H9 (cell line): Measurements from ENCODE around the gene CALML5. TPM values are rescaled to one million over a fixed set of nuclear protein-coding genes. Genes with fewer than 3 reads are reported as not detected.

Experiments used
- DNase-seq: peaks from one replicate; pipeline ENCODE4 v3.0.0-alpha.2; 2017
- H2AFZ ChIP-seq: one replicate; pipeline ENCODE4 v1.6.1; 2013; ENCODE audit warnings: mild to moderate bottlenecking, low read length, control low read depth, moderate library complexity
- H2AK5ac ChIP-seq: 2 replicates; pipeline ENCODE4 v1.6.1; 2013; ENCODE audit warnings: low read length, control low read depth, mixed read lengths; ENCODE audit not compliant: insufficient read length
- H2BK120ac ChIP-seq: one replicate; pipeline ENCODE4 v1.6.1; 2013; ENCODE audit warnings: low read depth, mild to moderate bottlenecking, low read length, control low read depth, inconsistent platforms; ENCODE audit not compliant: poor library complexity, severe bottlenecking
- H2BK12ac ChIP-seq: 2 replicates; pipeline ENCODE4 v1.6.1; 2013; ENCODE audit warnings: low read length, control low read depth, mixed read lengths, low read depth; ENCODE audit not compliant: insufficient read length
- H2BK15ac ChIP-seq: 2 replicates; pipeline ENCODE4 v1.6.1; 2013; ENCODE audit warnings: low read depth, low read length, control low read depth
- H2BK20ac ChIP-seq: one replicate; pipeline ENCODE4 v1.6.1; 2013; ENCODE audit warnings: low read depth, mild to moderate bottlenecking, low read length, control low read depth, inconsistent platforms; ENCODE audit not compliant: poor library complexity, severe bottlenecking
- H2BK5ac ChIP-seq: 2 replicates; pipeline ENCODE4 v1.6.1; 2013; ENCODE audit warnings: low read length, control low read depth, mixed read lengths; ENCODE audit not compliant: insufficient read length
- H3K14ac ChIP-seq: 2 replicates; pipeline ENCODE4 v1.6.1; 2013; ENCODE audit warnings: low read length, control low read depth; ENCODE audit not compliant: insufficient read depth
- H3K18ac ChIP-seq: 2 replicates; pipeline ENCODE4 v1.6.1; 2013; ENCODE audit warnings: low read depth, mild to moderate bottlenecking, mixed read lengths, low read length, control low read depth; ENCODE audit not compliant: insufficient read length
- H3K23ac ChIP-seq: 2 replicates; pipeline ENCODE4 v1.6.1; 2013; ENCODE audit warnings: low read length, control low read depth, mixed read lengths, low read depth; ENCODE audit not compliant: insufficient read length
- H3K23me2 ChIP-seq: 2 replicates; pipeline ENCODE4 v1.6.1; 2013; ENCODE audit warnings: low read depth, mild to moderate bottlenecking, mixed read lengths, low read length, control low read depth; ENCODE audit not compliant: insufficient read length, poor library complexity, severe bottlenecking
- H3K27ac ChIP-seq: 2 replicates; pipeline ENCODE4 v1.5.1; 2013; ENCODE audit warnings: low read length, control low read depth, mixed read lengths, low read depth; ENCODE audit not compliant: insufficient read length
- H3K27me3 ChIP-seq: 2 replicates; pipeline ENCODE4 v1.6.1; 2013; ENCODE audit warnings: low read length, control low read depth, inconsistent platforms; ENCODE audit not compliant: insufficient read depth
- H3K4ac ChIP-seq: 2 replicates; pipeline ENCODE4 v1.6.1; 2013; ENCODE audit warnings: low read depth, mild to moderate bottlenecking, control low read depth, inconsistent platforms, low read length, moderate library complexity
- H3K4me1 ChIP-seq: 2 replicates; pipeline ENCODE4 v1.6.1; 2013; ENCODE audit warnings: low read length, control low read depth, inconsistent platforms; ENCODE audit not compliant: insufficient read depth
- H3K4me2 ChIP-seq: 2 replicates; pipeline ENCODE4 v1.6.1; 2013; ENCODE audit warnings: low read length, control low read depth, mixed read lengths; ENCODE audit not compliant: insufficient read length, insufficient read depth
- H3K56ac ChIP-seq: 2 replicates; pipeline ENCODE4 v1.6.1; 2013; ENCODE audit warnings: low read depth, mild to moderate bottlenecking, mixed read lengths, low read length, control low read depth; ENCODE audit not compliant: insufficient read length
- H3K79me1 ChIP-seq: 2 replicates; pipeline ENCODE4 v1.6.1; 2013; ENCODE audit warnings: low read depth, mild to moderate bottlenecking, moderate library complexity, low read length, control low read depth, inconsistent platforms; ENCODE audit not compliant: insufficient read depth, poor library complexity, severe bottlenecking
- H3K79me2 ChIP-seq: 2 replicates; pipeline ENCODE4 v1.6.1; 2013; ENCODE audit warnings: low read length, control low read depth, inconsistent platforms; ENCODE audit not compliant: insufficient read depth
- H3K9ac ChIP-seq: 2 replicates; pipeline ENCODE4 v1.6.1; 2013; ENCODE audit warnings: low read length, control low read depth, mixed read lengths; ENCODE audit not compliant: insufficient read length; ENCODE audit errors: extremely low read depth
- H3K9me3 ChIP-seq: one replicate; pipeline ENCODE4 v1.6.1; 2013; ENCODE audit warnings: low read depth, low read length, inconsistent platforms; ENCODE audit not compliant: control insufficient read depth
- H3T11ph ChIP-seq: one replicate; pipeline ENCODE4 v1.6.1; 2013; ENCODE audit warnings: mild to moderate bottlenecking, low read length, control low read depth, inconsistent platforms
- H4K20me1 ChIP-seq: one replicate; pipeline ENCODE4 v1.6.1; 2013; ENCODE audit not compliant: control insufficient read depth, insufficient read length, insufficient read depth
- H4K5ac ChIP-seq: 2 replicates; pipeline ENCODE4 v1.6.1; 2013; ENCODE audit warnings: low read depth, mild to moderate bottlenecking, mixed read lengths, low read length, control low read depth; ENCODE audit not compliant: insufficient read length
- H4K8ac ChIP-seq: replicated peaks from 2 replicates; pipeline ENCODE4 v1.6.1; 2013; ENCODE audit warnings: low read length, control low read depth, mixed read lengths, low read depth; ENCODE audit not compliant: insufficient read length
- H4K91ac ChIP-seq: 2 replicates; pipeline ENCODE4 v1.6.1; 2013; ENCODE audit warnings: low read depth, mild to moderate bottlenecking, moderate library complexity, mixed read lengths, low read length, control low read depth; ENCODE audit not compliant: insufficient read length
- H3K27ac Mint-ChIP-seq, 3 experiments: 2 replicates in 2 of 3; 3 replicates in 1 of 3; pipeline ENCODE4 v1.8.0; 2020 to 2021; ENCODE audit warnings: mixed read lengths in 3 of 3, mild to moderate bottlenecking in 1 of 3, moderate library complexity in 1 of 3
- H3K27me3 Mint-ChIP-seq: 2 replicates; pipeline ENCODE4 v1.8.0; 2021; ENCODE audit warnings: low read depth, mild to moderate bottlenecking, moderate library complexity, mixed read lengths
- H3K36me3 Mint-ChIP-seq, 3 experiments: 2 replicates in 2 of 3; 3 replicates in 1 of 3; pipeline ENCODE4 v1.8.0; 2020 to 2021; ENCODE audit warnings: low read depth in 3 of 3, mixed read lengths in 3 of 3; ENCODE audit not compliant: insufficient read depth in 1 of 3
- H3K4me1 Mint-ChIP-seq, 2 experiments: 2 replicates each; pipeline ENCODE4 v1.8.0; 2020; ENCODE audit warnings: mixed read lengths in 2 of 2
- H3K4me3 Mint-ChIP-seq, 2 experiments: 2 replicates in 1 of 2; 3 replicates in 1 of 2; pipeline ENCODE4 v1.8.0; 2020 to 2021; ENCODE audit warnings: mild to moderate bottlenecking in 2 of 2, mixed read lengths in 2 of 2, moderate library complexity in 1 of 2
- H3K9me3 Mint-ChIP-seq, 2 experiments: 2 replicates in 1 of 2; 3 replicates in 1 of 2; pipeline ENCODE4 v1.8.0; 2020; ENCODE audit warnings: mild to moderate bottlenecking in 2 of 2, mixed read lengths in 2 of 2, moderate library complexity in 1 of 2
- CTCF ChIP-seq: fragments of 200-600 bp; sonication (generic); conservative IDR thresholded peaks from 3 replicates; pipeline ENCODE4 v1.8.0; 2021; ENCODE audit warnings: antibody characterized with exemption, mild to moderate bottlenecking
- WGBS: extraction: QIAGEN DNeasy Blood & Tissue Kit; methylation state at CpG from one replicate; pipeline ENCODE4 v1.1.7; 2013; ENCODE audit warnings: missing lambda C conversion rate, low lambda C conversion rate, mixed read lengths; ENCODE audit not compliant: insufficient read length; ENCODE audit errors: extremely low coverage; 5-methylcytosine and 5-hydroxymethylcytosine counted together
- total RNA-seq: library from RNA; stranded (reverse); gene quantifications from 2 replicates; pipeline ENCODE4 v1.2.1, GENCODE V29; 2021

The CALML5 gene
- total RNA-seq, 1 experiment from 2014 or later = not detected

GRCh38 chr10:5512881-5513612 lies 13.7 kb upstream of the CALML5 start:
- Histone ChIP-seq H3K4ac (no peak overlapping the region), H3K4me1 (no peaks in the 10 kb centered on the region), H3K23me2 (no peaks in the 10 kb centered on the region), H3K23ac (no peak overlapping the region), H3K9ac (no peak overlapping the region), H2BK20ac (no peak overlapping the region), H4K91ac (no peak overlapping the region), H3T11ph (no peak overlapping the region), H2AK5ac (no peak overlapping the region), H3K14ac (no peak overlapping the region; the same call in 1 of the 2 replicates), H2AFZ (no peak overlapping the region), H3K4me2 (no peak overlapping the region), H3K79me2 (no peaks in the 10 kb centered on the region), H2BK15ac (no peak overlapping the region), H3K27me3 (no peaks in the 10 kb centered on the region), H2BK120ac (no peak overlapping the region), H4K5ac (no peak overlapping the region), H2BK12ac (no peak overlapping the region), H3K9me3 (no peaks in the 10 kb centered on the region), H3K27ac (no peak overlapping the region), H4K20me1 (no peaks in the 10 kb centered on the region), H3K18ac (no peak overlapping the region), H4K8ac (no peak overlapping the region), H3K56ac (no peak overlapping the region), H2BK5ac (no peak overlapping the region), H3K79me1 (no peaks in the 10 kb centered on the region)
- Mint-ChIP-seq H3K9me3 (peaks cover under 1 to 1% of the 10 kb centered on the region in 2 experiments; a peak in 3 of 5 replicates), H3K36me3 (no peaks in the 10 kb centered on the region; a peak in 1 of 7 replicates), H3K4me1 (peaks cover 9 to 22% of the 10 kb centered on the region in 2 experiments), H3K27me3 (peaks cover 5% of the 10 kb centered on the region), H3K4me3 (no peak overlapping the region), H3K27ac (no peak overlapping the region; a peak in 1 of 7 replicates)
- DNase-seq = no peak
- TF ChIP-seq CTCF = no peak
- no CpG with 5 or more reads among the region's 15 CpGs for WGBS
